Measurements from ENCODE around the gene SUMO3.

Gene SUMO3

GRCh38 chr21:44756423-44757185, 61.3 kb downstream of the SUMO3 start:
- Histone ChIP-seq H2BK5ac (ENCODE audit: low read length) (no peak overlapping the region), H2BK15ac (ENCODE audit: low read length) (no peak overlapping the region), H3K27ac (replicated peaks; ENCODE audit: low read length) (no peak overlapping the region), H3K27me3 (ENCODE audit: control insufficient read depth in 3 of 3, insufficient read depth in 3 of 3, low read depth in 1 of 3, low read length in 3 of 3) (no peaks in the 10 kb centered on the region), H4K91ac (ENCODE audit: low read depth, low read length, poor library complexity) (no peak overlapping the region), H3K18ac (ENCODE audit: low read length) (no peak overlapping the region), H2BK120ac (ENCODE audit: low read depth, low read length) (no peak overlapping the region), H3K4ac (ENCODE audit: low read length) (no peak overlapping the region), H3K4me3 (ENCODE audit: low read length in 2 of 2) (no peak overlapping the region), H3K79me1 (ENCODE audit: low read depth, low read length) (no peaks in the 10 kb centered on the region), H3K4me1 (ENCODE audit: control insufficient read depth in 2 of 2, insufficient read depth in 1 of 2, low read depth in 1 of 2, low read length in 2 of 2) (peaks cover 0 to 2% of the 10 kb centered on the region in 2 donors), H3K4me2 (ENCODE audit: insufficient read depth, low read length, poor library complexity, severe bottlenecking) (no peak overlapping the region), H3K9ac (ENCODE audit: low read depth, low read length, poor library complexity) (no peak overlapping the region), H4K8ac (ENCODE audit: low read depth, low read length) (no peak overlapping the region), H2BK12ac (ENCODE audit: low read length) (no peak overlapping the region), H2AFZ (ENCODE audit: low read length) (no peak overlapping the region), H2AK5ac (ENCODE audit: low read depth, low read length) (no peak overlapping the region), H3K36me3 (replicated peaks in 1 of 2; ENCODE audit: control insufficient read depth in 2 of 2, insufficient read depth in 2 of 2, low read length in 2 of 2) (no peaks in the 10 kb centered on the region), H3K23ac (ENCODE audit: low read depth, low read length, poor library complexity) (no peak overlapping the region), H3K9me3 (replicated peaks in 1 of 2; ENCODE audit: control insufficient read depth in 2 of 2, insufficient read depth in 1 of 2, low read depth in 1 of 2, low read length in 2 of 2) (peaks cover 0 to 4% of the 10 kb centered on the region in 2 donors), H3K14ac (ENCODE audit: low read length) (no peak overlapping the region)
- no peak for DNase-seq (ENCODE audit: low spot score)
- no CpG with 5 or more reads among the region's 23 CpGs for WGBS, 2 donors (ENCODE audit: extremely low coverage in 2 of 2, insufficient read length in 2 of 2, insufficient replicate concordance in 1 of 2)
